NCI-H524 treated with DMSO at 0.1 percent for 48 hours (cell line): Measurements from ENCODE around the gene MC5R.
"Not testable (repeated sequence)": the region's sequence is repeated elsewhere in the genome, so short reads cannot be mapped to it uniquely, and the experiment has no call there.

Experiments
- DNase-seq: peaks from one replicate; lab custom pipeline; 2025; lab: John Stamatoyannopoulos, UW

Gene MC5R

DNA sequence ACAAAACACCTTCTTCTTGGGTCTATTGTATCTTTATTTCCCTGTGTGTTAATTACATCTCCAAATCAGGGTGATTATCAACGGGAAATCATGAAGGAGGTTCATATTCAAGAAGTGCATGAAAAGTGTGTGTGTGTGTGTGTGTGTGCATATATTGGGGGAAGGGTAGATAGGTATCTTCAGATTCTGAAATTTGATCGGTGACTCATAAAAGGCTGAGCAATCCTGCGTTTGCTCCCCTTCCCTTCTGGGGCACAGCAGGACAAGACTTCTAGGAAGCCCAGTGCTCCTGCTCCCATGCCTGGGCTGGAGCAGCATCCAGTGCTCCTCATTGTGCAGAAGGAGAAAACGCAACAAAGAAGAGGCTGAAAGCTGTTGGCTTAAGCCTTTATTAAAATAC lies 25.8 kb downstream of the MC5R start:
- DNase-seq = no peak

DNA sequence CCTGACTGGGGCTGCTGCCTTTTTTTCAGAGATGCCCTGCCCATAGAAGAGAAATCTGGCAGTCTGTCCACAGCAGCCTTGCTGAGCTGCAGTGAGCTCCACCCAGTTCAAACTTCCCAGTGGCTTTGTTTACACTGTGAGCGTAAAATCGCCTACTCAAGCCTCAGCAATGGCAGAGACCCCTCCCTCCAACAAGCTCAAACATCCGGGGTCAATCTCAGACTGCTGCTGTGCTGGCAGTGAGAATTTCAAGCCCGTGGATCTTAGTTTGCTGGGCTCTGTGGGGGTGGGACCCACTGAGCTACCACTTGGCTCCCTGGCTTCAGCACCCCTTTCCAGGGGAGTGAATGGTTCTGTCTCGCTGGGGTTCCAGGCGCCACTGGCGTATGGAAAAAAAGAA lies 38.9 kb downstream of the MC5R start:
- not testable (repeated sequence) for DNase-seq

DNA sequence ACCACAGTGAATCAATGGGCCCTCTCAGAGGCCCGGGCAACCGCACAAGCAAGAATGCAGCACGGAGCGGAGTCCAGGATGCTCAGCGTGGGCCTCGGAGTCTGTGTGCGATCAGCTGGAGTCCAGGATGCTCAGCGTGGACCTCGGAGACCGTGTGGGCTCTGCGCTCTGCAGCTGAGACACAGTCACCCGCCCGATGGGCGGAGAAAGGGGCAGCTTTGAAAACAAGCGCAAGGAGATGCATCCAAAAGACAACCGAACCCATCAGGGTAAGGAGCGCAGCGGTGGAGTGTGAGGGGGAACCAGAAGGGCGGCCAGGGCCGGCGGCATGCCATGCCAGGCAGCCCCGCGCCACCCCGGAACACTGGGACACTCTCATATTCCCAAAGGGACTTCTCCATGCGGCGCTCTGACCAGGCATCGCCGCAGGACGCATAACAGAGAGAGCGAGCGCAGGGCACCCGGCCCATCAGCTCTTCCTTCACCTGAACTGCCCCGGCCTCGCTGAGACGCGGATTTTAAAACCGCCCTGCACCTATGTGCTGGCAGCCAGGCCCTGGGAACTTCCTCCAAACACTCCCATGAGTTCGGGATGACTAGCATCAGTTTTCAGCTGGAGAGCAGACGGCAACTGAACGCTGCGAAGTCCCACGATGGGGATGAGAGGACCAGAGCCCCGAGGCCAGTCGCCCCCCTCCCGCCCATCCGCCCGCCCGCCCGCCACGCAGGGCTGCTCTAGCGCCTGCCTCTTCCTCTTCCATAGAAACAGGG lies 44.7 kb downstream of the MC5R start:
- DNase-seq = no peak

DNA sequence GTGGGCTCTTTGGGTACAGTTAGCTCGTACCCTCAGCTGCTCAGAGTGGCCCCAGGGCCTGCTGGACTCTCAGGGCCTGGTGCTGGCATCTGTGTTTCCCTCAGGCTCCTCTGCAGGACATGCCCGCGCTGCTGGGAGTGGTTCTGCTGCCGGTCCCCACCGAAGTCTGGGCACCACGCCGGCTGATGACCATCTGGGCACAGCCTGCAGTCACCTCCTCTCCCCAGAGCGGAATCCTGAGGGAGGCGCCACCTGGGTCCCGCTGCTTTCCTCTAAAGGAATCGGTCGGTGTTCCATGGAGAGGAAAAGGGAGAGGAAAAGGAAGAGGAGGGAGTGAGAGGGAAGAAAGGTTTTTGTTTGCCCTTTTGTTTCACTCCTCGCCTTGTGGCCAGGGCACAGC lies 47.8 kb downstream of the MC5R start:
- no peak for DNase-seq

DNA sequence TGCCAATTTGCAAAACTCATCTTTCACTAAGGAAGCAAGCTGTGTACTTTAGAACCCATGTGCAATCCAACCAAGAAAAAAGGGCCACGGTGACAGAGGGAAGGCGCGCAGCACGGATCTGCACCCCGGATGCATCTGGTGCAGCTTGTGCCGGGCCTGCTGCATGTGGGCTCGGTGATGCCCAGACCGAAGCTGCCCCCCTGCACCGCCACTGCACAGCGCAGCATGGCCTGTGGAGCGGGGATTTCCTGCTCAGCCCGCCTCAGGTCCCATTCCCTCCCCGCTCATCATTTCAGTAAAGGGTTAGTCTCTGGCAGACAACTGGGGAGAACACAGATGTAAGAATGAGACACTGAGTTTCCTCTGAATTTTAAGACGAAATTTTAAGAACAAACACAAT lies 48.4 kb downstream of the MC5R start:
- no peak for DNase-seq

DNA sequence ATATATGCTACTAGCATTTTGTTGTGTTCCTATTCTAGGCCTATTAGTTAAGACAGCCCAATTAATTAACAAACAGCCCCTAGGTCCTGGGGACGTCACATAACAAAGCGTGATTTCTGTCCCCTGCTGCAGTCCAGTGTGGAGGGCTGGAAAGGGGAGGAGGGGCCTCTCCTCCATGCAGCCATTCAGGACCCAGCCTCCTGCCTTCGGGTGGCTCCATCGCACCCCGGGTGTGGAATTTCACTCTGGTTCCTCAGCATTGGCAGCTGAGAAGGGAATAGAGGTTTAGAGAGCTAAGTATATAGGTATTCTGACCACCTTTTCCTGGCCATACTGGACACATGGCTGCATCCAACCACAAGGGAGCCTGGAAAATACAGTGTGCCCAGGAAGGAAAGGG lies 49.0 kb downstream of the MC5R start:
- DNase-seq = no peak

DNA sequence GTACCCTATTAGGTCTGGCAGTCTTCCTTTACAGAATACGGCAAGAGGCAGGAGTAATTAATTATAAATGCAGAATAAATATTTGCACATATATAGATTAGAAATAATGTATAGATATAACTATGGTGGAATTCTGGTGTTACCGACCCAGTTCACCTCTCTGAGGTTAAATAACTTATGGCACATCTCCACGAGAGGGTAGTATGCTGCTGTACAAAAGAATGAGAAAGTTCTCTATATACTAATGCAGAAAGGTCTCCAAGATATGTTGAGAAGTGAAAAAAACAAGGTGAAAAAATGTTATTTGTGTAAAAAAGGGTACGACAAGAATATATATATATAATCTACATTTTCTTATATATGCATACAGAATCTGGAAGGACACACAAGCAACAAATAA lies 50.6 kb downstream of the MC5R start:
- no peak for DNase-seq
